GM13976 (cell line): ENCODE results near the gene CTNNA2.

Experiments used
- DNase-seq: peaks from one replicate; pipeline ENCODE4 v3.0.0; 2012; ENCODE audit warnings: low spot score
- in situ Hi-C: fragments of 300-500 bp; cut with MboI; formaldehyde crosslinking; loops from one replicate; pipeline ENCODE4 v1.12.0; 2022; ENCODE audit warnings: low sequenced_read_pairs, mixed read lengths, inconsistent platforms; ENCODE audit not compliant: unreplicated experiment
- TF ChIP-seq, protein P1 (sequence below): IDR thresholded peaks from 2 replicates; pipeline ENCODE4 v1.5.1; 2012; ENCODE audit warnings: borderline replicate concordance, mild to moderate bottlenecking; ENCODE audit not compliant: insufficient read depth; ENCODE audit errors: extremely low read depth, missing control alignments, control extremely low read depth

Gene CTNNA2

DNA sequence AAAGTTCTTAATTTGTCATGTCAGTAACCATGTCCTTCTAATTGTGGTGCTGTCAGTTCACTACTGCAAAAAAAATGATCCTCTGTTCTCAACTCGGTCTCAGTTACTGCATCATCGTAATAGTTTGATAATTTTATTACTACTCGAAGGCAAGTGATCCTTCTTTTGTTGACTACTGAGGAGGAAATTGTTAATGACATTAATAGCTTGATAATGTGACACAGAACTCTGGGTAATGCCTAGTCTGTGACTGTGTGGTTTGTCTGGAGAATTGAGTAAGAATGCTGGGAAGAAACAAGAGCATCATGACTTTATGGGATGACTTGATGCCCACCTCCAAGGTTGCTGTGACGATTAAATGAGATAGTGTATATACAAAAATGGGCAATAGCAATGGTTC, 524.5 kb downstream of the CTNNA2 start:
- TF ChIP-seq, protein P1, sequence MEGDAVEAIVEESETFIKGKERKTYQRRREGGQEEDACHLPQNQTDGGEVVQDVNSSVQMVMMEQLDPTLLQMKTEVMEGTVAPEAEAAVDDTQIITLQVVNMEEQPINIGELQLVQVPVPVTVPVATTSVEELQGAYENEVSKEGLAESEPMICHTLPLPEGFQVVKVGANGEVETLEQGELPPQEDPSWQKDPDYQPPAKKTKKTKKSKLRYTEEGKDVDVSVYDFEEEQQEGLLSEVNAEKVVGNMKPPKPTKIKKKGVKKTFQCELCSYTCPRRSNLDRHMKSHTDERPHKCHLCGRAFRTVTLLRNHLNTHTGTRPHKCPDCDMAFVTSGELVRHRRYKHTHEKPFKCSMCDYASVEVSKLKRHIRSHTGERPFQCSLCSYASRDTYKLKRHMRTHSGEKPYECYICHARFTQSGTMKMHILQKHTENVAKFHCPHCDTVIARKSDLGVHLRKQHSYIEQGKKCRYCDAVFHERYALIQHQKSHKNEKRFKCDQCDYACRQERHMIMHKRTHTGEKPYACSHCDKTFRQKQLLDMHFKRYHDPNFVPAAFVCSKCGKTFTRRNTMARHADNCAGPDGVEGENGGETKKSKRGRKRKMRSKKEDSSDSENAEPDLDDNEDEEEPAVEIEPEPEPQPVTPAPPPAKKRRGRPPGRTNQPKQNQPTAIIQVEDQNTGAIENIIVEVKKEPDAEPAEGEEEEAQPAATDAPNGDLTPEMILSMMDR = no peak
- in situ Hi-C loops = no loop called here
- DNase-seq = no peak

DNA sequence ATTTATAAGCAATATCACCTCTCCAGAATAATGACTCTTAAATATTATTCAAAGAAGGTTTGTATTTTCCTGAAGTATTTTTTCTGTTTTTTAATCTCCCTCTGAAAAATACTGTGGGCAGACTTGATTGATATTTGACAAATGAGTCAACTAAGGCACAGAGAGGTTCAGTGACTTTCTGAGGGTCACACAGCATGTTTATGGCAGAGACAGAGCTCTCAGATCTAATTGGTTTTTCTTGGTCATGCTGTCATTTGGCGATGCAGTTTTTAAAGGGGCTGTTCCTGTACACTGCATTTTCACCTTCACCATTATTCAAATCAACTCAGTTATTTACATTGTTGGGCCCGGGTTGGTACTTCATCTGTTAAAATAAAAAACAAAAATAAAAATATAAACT, 527.4 kb downstream of the CTNNA2 start:
- in situ Hi-C loops = no loop called here
- no peak for DNase-seq
- TF ChIP-seq, protein P1 = no peak

DNA sequence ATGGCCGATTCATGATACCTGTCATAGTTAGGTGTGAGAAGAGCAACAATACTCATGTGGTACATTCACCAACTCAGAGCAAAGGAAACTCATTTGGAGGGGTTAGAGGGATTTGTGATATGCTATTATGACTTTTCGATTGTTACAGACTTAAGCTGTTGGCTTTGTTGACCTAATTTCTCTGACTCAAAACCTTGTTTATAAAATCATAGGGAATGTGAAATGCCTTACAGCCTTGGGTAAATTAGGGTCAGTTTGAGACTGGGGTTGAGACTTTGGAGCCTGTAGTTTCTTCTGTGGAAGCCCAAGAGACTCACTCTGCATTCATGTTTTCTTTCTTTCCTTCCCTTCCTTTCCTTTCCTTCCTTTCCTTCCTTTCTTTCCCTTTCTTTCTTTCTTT, 529.8 kb downstream of the CTNNA2 start:
- no peak for DNase-seq
- in situ Hi-C loops = no loop called here
- TF ChIP-seq, protein P1 = no peak

DNA sequence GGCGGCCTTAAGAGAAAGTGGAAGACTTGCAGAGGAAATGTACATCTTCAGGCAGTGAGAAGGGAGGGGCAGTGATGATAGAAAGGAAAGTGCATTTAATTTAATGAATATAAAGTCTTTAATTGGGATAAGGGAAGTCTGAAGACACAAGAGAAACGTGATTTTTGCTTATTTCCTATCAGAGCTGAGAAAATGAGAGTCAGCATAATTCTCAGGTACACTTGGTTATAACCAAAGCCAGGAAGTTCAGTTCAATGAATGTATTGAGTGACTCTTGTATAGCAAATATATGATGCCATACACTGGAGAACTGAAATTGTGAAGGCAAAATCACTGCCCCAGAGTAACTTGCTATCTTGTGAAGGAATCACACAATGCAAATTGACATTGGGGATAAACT, 535.4 kb downstream of the CTNNA2 start:
- no peak for DNase-seq
- TF ChIP-seq, protein P1 = no peak
- in situ Hi-C loops = no loop called here

DNA sequence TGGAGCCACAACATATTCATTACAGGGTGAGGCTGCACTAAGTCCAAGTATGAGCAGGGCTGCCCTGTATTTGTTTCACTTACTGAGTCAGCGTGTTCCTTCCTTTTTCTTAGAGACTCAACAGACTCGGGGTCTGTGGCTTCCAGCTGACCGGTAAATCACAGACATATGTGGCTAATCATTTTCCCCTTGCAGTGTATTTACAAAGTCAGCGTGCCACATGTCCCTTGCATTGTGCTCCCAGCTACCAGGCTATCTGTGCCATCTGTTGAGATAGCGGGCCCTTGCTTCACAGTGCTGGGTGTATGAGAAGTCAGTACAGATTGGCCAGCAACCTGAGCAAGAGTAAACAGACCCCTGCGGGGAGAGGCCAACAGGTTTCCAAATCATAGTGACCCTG, 537.4 kb downstream of the CTNNA2 start:
- no peak for DNase-seq
- in situ Hi-C loops = no loop called here
- TF ChIP-seq, protein P1 = no peak

DNA sequence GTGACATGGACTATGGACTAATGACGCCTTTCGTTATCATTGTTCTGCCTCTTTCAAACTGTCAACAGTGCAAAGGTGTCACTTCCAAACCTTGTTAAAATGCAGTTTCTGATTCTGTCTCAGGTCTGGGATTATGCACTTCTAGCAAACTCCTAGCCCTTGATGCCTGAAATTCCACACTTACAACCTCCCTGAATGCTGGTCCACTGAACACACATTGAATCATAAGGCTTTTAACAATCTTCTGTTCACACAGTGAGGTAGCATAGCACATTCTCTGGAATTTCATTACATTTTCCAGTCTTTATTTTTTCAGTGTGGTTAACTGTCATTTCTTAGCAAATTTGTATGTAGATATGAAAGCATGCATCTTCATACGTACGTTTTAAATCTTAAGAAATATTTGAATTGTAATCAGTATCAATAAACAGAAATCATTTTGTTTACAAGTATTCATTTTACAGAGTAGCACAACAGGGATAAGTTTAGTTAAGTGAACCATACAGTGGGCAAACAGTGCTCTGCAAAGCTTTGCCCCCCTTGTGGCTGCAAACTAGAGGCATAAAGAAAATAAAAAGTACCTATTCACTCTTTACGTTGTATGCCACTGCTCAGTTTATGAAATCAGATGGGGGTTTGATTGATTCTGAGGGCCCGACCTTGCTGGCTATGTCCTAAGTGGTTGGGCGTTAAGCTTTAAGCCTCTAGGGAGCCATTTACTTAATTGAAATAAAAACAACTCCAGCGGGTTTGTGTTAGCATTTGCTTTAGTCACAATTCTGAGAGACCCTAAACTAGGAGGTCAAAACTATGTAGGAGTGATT, 540.9 kb downstream of the CTNNA2 start:
- TF ChIP-seq, protein P1 = no peak
- no peak for DNase-seq
- in situ Hi-C loops = no loop called here
